Inferior parietal cortex (tissue), 1 donor: ENCODE results near the gene INSIG2.

ENCODE experiments used
- DNase-seq: peaks from one replicate; pipeline ENCODE4 v3.0.0-alpha.2; 2016; ENCODE audit errors: extremely low spot score

Gene INSIG2

GRCh38 chr2:118098307-118099030 is 10.2 kb downstream of the INSIG2 start:
- DNase-seq, result no peak

- DNase-seq, result no peak
Observed at GRCh38 chr2:118102433-118103082, 14.3 kb downstream of the INSIG2 start.

GRCh38 chr2:118103951-118104940 is 16.0 kb downstream of the INSIG2 start:
- no peak for DNase-seq

GRCh38 chr2:118105497-118105896 is 17.2 kb downstream of the INSIG2 start:
- no peak for DNase-seq

- DNase-seq, result no peak
Observed at GRCh38 chr2:118106926-118107325, 18.7 kb downstream of the INSIG2 start.

GRCh38 chr2:118110310-118110709 is 22.0 kb downstream of the INSIG2 start:
- DNase-seq, result no peak

- no peak for DNase-seq
Observed at GRCh38 chr2:118110991-118111390, 22.7 kb downstream of the INSIG2 start.

- no peak for DNase-seq
Observed at GRCh38 chr2:118112771-118113334, 24.6 kb downstream of the INSIG2 start.

GRCh38 chr2:118114863-118115262 is 26.6 kb downstream of the INSIG2 start:
- no peak for DNase-seq

GRCh38 chr2:118115761-118116160 is 27.5 kb downstream of the INSIG2 start:
- no peak for DNase-seq

GRCh38 chr2:118118479-118118878 is 30.2 kb downstream of the INSIG2 start:
- no peak for DNase-seq

GRCh38 chr2:118119158-118119727 is 31.0 kb downstream of the INSIG2 start:
- no peak for DNase-seq

- DNase-seq, result no peak
Observed at GRCh38 chr2:118119761-118120400, 31.6 kb downstream of the INSIG2 start.

- DNase-seq, result no peak
Observed at GRCh38 chr2:118120401-118120780, 32.1 kb downstream of the INSIG2 start.

- DNase-seq, result no peak
Observed at GRCh38 chr2:118121101-118121500, 32.8 kb downstream of the INSIG2 start.

GRCh38 chr2:118121986-118122524 is 33.8 kb downstream of the INSIG2 start:
- DNase-seq, result no peak

GRCh38 chr2:118122594-118123281 is 34.5 kb downstream of the INSIG2 start:
- DNase-seq, result no peak

- no peak for DNase-seq
Observed at GRCh38 chr2:118123561-118124232, 35.4 kb downstream of the INSIG2 start.

- no peak for DNase-seq
Observed at GRCh38 chr2:118124288-118124891, 36.1 kb downstream of the INSIG2 start.
